ENCODE measurements around the gene PRRG2. TPM values are rescaled to one million over a fixed set of nuclear protein-coding genes. Genes with fewer than 3 reads are reported as not detected.

The PRRG2 gene
- total and polyA plus RNA-seq, 9 of the 15 experiments (the other 6 are each of a cell fraction or from before 2014, with no cell fraction given) = 0.06 to 1.1 (median 0.33) TPM

DNA sequence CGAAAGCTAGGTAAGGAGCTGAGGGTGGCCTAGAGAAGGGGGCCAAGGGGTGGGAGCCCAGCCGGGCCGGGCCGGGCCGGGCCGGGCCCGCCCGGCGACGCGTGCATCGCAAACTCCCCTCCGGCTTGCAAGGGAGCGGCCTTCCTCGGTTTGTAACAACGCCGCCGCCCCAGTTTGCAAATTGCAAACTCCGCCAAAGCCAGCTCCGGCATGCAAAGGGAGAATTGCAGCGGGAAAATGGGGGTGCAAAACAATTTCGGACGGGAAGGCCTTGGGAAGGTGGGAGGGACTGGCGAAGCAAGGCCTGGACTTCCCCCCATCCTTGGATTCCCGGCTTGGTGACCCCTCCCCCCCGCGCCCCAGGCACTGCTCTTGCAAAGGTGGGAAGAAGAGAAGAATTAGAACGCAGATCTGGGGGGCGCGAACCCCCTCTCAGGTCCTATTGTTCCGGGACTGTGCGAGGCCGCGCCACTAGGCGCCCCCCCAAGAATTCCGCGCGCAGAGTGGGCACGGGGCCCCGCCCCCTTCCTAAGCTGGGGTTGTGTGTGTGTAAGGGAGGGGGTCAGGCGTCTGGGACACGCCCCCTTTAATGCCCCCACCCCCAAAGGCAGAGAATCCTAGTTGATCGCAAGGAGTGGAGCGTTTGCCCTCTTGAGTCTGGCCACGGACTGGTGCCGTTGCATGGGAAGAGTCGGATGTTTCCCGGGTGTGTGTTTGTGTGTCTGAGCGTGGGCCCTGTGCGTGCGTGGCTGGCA lies 10.8 kb downstream of the PRRG2 start (continued):
- peak in 1 of 2 experiments; percentile 7; a peak in 1 of 4 replicates for TF ChIP-seq HDAC1 (IDR thresholded peaks at IDR 0.05)
- TF ChIP-seq CXXC5 (CRISPR knock-in tag; IDR thresholded peaks at IDR 0.05) = 0 out of 2 replicates have a peak, but pooled peaks have one; percentile 26
- TF ChIP-seq, protein P1, sequence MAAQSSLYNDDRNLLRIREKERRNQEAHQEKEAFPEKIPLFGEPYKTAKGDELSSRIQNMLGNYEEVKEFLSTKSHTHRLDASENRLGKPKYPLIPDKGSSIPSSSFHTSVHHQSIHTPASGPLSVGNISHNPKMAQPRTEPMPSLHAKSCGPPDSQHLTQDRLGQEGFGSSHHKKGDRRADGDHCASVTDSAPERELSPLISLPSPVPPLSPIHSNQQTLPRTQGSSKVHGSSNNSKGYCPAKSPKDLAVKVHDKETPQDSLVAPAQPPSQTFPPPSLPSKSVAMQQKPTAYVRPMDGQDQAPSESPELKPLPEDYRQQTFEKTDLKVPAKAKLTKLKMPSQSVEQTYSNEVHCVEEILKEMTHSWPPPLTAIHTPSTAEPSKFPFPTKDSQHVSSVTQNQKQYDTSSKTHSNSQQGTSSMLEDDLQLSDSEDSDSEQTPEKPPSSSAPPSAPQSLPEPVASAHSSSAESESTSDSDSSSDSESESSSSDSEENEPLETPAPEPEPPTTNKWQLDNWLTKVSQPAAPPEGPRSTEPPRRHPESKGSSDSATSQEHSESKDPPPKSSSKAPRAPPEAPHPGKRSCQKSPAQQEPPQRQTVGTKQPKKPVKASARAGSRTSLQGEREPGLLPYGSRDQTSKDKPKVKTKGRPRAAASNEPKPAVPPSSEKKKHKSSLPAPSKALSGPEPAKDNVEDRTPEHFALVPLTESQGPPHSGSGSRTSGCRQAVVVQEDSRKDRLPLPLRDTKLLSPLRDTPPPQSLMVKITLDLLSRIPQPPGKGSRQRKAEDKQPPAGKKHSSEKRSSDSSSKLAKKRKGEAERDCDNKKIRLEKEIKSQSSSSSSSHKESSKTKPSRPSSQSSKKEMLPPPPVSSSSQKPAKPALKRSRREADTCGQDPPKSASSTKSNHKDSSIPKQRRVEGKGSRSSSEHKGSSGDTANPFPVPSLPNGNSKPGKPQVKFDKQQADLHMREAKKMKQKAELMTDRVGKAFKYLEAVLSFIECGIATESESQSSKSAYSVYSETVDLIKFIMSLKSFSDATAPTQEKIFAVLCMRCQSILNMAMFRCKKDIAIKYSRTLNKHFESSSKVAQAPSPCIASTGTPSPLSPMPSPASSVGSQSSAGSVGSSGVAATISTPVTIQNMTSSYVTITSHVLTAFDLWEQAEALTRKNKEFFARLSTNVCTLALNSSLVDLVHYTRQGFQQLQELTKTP (IDR thresholded peaks at IDR 0.05; ENCODE audit: low read depth in 1 of 2, partially characterized antibody in 2 of 2) = peak in 1 of 2 experiments; percentile 41
- TF ChIP-seq ZNF707 (CRISPR knock-in tag; conservative IDR thresholded peaks at IDR 0.05) = no peak
- TF ChIP-seq, protein P2, sequence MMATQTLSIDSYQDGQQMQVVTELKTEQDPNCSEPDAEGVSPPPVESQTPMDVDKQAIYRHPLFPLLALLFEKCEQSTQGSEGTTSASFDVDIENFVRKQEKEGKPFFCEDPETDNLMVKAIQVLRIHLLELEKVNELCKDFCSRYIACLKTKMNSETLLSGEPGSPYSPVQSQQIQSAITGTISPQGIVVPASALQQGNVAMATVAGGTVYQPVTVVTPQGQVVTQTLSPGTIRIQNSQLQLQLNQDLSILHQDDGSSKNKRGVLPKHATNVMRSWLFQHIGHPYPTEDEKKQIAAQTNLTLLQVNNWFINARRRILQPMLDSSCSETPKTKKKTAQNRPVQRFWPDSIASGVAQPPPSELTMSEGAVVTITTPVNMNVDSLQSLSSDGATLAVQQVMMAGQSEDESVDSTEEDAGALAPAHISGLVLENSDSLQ (IDR thresholded peaks at IDR 0.05) = no peak
- TF ChIP-seq KDM1A (IDR thresholded peaks at IDR 0.05) = no peak; a peak in 1 of 4 replicates
- TF ChIP-seq ERF (CRISPR knock-in tag; IDR thresholded peaks at IDR 0.05) = no peak
- TF ChIP-seq HDGF (IDR thresholded peaks at IDR 0.05) = no peak
- TF ChIP-seq NFIX (CRISPR knock-in tag; IDR thresholded peaks at IDR 0.05; ENCODE audit: low read depth) = no peak
- TF ChIP-seq, protein P3, sequence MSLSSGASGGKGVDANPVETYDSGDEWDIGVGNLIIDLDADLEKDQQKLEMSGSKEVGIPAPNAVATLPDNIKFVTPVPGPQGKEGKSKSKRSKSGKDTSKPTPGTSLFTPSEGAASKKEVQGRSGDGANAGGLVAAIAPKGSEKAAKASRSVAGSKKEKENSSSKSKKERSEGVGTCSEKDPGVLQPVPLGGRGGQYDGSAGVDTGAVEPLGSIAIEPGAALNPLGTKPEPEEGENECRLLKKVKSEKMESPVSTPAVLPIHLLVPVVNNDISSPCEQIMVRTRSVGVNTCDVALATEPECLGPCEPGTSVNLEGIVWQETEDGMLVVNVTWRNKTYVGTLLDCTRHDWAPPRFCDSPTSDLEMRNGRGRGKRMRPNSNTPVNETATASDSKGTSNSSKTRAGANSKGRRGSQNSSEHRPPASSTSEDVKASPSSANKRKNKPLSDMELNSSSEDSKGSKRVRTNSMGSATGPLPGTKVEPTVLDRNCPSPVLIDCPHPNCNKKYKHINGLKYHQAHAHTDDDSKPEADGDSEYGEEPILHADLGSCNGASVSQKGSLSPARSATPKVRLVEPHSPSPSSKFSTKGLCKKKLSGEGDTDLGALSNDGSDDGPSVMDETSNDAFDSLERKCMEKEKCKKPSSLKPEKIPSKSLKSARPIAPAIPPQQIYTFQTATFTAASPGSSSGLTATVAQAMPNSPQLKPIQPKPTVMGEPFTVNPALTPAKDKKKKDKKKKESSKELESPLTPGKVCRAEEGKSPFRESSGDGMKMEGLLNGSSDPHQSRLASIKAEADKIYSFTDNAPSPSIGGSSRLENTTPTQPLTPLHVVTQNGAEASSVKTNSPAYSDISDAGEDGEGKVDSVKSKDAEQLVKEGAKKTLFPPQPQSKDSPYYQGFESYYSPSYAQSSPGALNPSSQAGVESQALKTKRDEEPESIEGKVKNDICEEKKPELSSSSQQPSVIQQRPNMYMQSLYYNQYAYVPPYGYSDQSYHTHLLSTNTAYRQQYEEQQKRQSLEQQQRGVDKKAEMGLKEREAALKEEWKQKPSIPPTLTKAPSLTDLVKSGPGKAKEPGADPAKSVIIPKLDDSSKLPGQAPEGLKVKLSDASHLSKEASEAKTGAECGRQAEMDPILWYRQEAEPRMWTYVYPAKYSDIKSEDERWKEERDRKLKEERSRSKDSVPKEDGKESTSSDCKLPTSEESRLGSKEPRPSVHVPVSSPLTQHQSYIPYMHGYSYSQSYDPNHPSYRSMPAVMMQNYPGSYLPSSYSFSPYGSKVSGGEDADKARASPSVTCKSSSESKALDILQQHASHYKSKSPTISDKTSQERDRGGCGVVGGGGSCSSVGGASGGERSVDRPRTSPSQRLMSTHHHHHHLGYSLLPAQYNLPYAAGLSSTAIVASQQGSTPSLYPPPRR (CRISPR knock-in tag; IDR thresholded peaks at IDR 0.05; ENCODE audit: borderline replicate concordance) = no peak
- TF ChIP-seq ILF3 (IDR thresholded peaks at IDR 0.05; ENCODE audit: borderline replicate concordance) = no peak
- TF ChIP-seq ZNF77 (CRISPR knock-in tag; IDR thresholded peaks at IDR 0.05) = no peak
- no peak for TF ChIP-seq ZNF3 (CRISPR knock-in tag; IDR thresholded peaks at IDR 0.05)
- TF ChIP-seq, protein P4, sequence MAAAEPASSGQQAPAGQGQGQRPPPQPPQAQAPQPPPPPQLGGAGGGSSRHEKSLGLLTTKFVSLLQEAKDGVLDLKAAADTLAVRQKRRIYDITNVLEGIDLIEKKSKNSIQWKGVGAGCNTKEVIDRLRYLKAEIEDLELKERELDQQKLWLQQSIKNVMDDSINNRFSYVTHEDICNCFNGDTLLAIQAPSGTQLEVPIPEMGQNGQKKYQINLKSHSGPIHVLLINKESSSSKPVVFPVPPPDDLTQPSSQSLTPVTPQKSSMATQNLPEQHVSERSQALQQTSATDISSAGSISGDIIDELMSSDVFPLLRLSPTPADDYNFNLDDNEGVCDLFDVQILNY (CRISPR knock-in tag; IDR thresholded peaks at IDR 0.05) = 0 out of 2 replicates have a peak, but pooled peaks have one; percentile 59
